T-cell (primary cell): ENCODE measurements around the gene MCTP1. TPM values are rescaled to one million over a fixed set of nuclear protein-coding genes. Genes with fewer than 3 reads are reported as not detected.

Experiments
- ATAC-seq, 4 experiments: fragments of 200-7000 bp in 3 of 4; fragments of 150-1000 bp in 1 of 4; cut with Tn5 transposase; replicated peaks in 1 of 4; 1 replicate in 3 of 4; 2 replicates in 1 of 4; pipeline ENCODE4 v1.10.0; 2021; ENCODE audit warnings: moderate library complexity in 3 of 4, mild to moderate bottlenecking in 2 of 4, moderate number of reproducible peaks in 1 of 4
- CTCF ChIA-PET, 2 donors: fragments of 300-600 bp; sonication (Branson Sonifier 250); formaldehyde crosslinking; loops; one replicate each; lab custom pipeline; 2022; ENCODE audit warnings: antibody characterized with exemption in 2 of 2; lab: Charles Lee
- POLR2A ChIA-PET, 2 donors: fragments of 300-600 bp; sonication (Branson Sonifier 250); formaldehyde crosslinking; loops; one replicate each; lab custom pipeline; 2022; ENCODE audit warnings: antibody characterized with exemption in 2 of 2; lab: Charles Lee
- DNase-seq, 35 experiments: peaks; one replicate each; pipeline versions ENCODE4 v3.0.0 to v3.0.0-alpha.2; 2013 to 2023
- H3K27ac ChIP-seq: one replicate; pipeline ENCODE4 v1.5.1; 2013; ENCODE audit warnings: low read length
- H3K27me3 ChIP-seq, 2 experiments: replicated peaks in 1 of 2; 1 replicate in 1 of 2; 2 replicates in 1 of 2; pipeline versions ENCODE4 v1.6.1 to v1.7.0; 2013; ENCODE audit warnings: low read length in 1 of 2, mixed read lengths in 1 of 2; ENCODE audit not compliant: control insufficient read depth in 2 of 2, insufficient read depth in 2 of 2; ENCODE audit errors: extremely low read depth in 1 of 2
- H3K36me3 ChIP-seq, 2 donors: 1 replicate in 1 of 2; 2 replicates in 1 of 2; pipeline versions ENCODE4 v1.6.1 to v1.7.0; 2013; ENCODE audit warnings: low read length in 1 of 2; ENCODE audit not compliant: control insufficient read depth in 2 of 2, insufficient read depth in 1 of 2; ENCODE audit errors: extremely low read depth in 1 of 2
- H3K4me1 ChIP-seq, 2 experiments: 1 replicate in 1 of 2; 2 replicates in 1 of 2; pipeline versions ENCODE4 v1.6.1 to v1.7.0; 2013; ENCODE audit warnings: low read length in 2 of 2, mixed read lengths in 1 of 2; ENCODE audit not compliant: insufficient read depth in 2 of 2, control insufficient read depth in 1 of 2; ENCODE audit errors: extremely low read depth in 1 of 2
- H3K4me3 ChIP-seq, 2 donors: 1 replicate in 1 of 2; 2 replicates in 1 of 2; pipeline versions ENCODE4 v1.5.1 to v1.7.0; 2013; ENCODE audit warnings: mild to moderate bottlenecking in 2 of 2, low read length in 1 of 2, moderate library complexity in 1 of 2; ENCODE audit not compliant: control insufficient read depth in 1 of 2; ENCODE audit errors: extremely low read depth in 1 of 2
- H3K9me3 ChIP-seq: 2 replicates; pipeline ENCODE4 v1.7.0; 2013
- H3K27ac Mint-ChIP-seq, 2 donors: one replicate each; pipeline ENCODE4 v1.8.0; 2020 to 2021; ENCODE audit warnings: mild to moderate bottlenecking in 2 of 2, mixed read lengths in 2 of 2
- H3K27me3 Mint-ChIP-seq, 2 donors: one replicate each; pipeline ENCODE4 v1.8.0; 2021 to 2022; ENCODE audit warnings: mixed read lengths in 2 of 2
- H3K36me3 Mint-ChIP-seq: one replicate; pipeline ENCODE4 v1.8.0; 2021; ENCODE audit warnings: mixed read lengths
- H3K4me1 Mint-ChIP-seq, 3 donors: one replicate each; pipeline ENCODE4 v1.8.0; 2020 to 2022; ENCODE audit warnings: mixed read lengths in 3 of 3, mild to moderate bottlenecking in 1 of 3
- H3K4me3 Mint-ChIP-seq, 3 donors: one replicate each; pipeline ENCODE4 v1.8.0; 2020 to 2022; ENCODE audit warnings: mild to moderate bottlenecking in 3 of 3, mixed read lengths in 3 of 3, moderate library complexity in 3 of 3
- H3K9me3 Mint-ChIP-seq, 3 donors: one replicate each; pipeline ENCODE4 v1.8.0; 2020 to 2022; ENCODE audit warnings: mixed read lengths in 3 of 3
- WGBS: methylation state at CpG from one replicate; pipeline ENCODE4 v1.1.5; 2013; ENCODE audit warnings: missing lambda C conversion rate; ENCODE audit not compliant: insufficient coverage; 5-methylcytosine and 5-hydroxymethylcytosine counted together
- total RNA-seq, 35 experiments: library from RNA in 6 of 35; stranded (reverse) in 6 of 35; fragments of 120-200 nt in 1 of 35; gene quantifications; one replicate each; pipeline versions ENCODE4 v1.2.1 to v1.2.4 and lab custom pipeline; 2013 to 2026

MCTP1 gene
- total RNA-seq, 5 donors from 2014 or later (not counting 1 experiment from before 2014, with no cell fraction given) = 0.21 to 2.9 (median 1.7) TPM; not detected in 1

DNA sequence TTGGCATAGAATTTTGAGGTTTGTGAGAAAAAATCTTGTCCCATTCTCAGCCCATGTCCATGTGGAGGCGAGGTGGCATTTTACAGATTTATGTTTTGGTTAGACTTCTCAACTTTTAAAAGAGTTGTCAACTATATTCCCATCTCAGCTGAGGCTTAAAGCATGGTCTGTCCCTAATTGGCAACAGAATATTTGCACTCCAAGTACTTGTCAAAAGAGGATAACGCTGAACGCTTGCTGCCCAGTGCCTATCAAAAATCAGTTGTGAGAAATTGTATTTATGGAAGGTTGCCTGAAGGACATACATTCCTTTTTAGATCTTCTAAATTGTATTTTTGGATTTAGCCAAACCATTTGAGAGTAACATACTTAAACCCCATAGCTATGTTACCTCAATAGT lies 464.4 kb downstream of the MCTP1 start:
- no peaks in the 10 kb centered on the region for H3K27me3 ChIP-seq
- H3K9me3 Mint-ChIP-seq = no peaks in the 10 kb centered on the region
- H3K4me3 ChIP-seq = no peak overlapping the region
- ATAC-seq (no peak), DNase-seq (no peak)
- POLR2A ChIA-PET = no interaction called here
- no peaks in the 10 kb centered on the region for H3K36me3 Mint-ChIP-seq
- no peaks in the 10 kb centered on the region for H3K36me3 ChIP-seq
- H3K4me1 Mint-ChIP-seq = no peaks in the 10 kb centered on the region
- H3K27ac Mint-ChIP-seq = no peak overlapping the region
- H3K27ac ChIP-seq = no peak overlapping the region
- no peaks in the 10 kb centered on the region for H3K9me3 ChIP-seq
- CTCF ChIA-PET = no interaction called here
- no peak overlapping the region for H3K4me3 Mint-ChIP-seq
- no CpG with 5 or more reads among the region's 3 CpGs for WGBS
- no peaks in the 10 kb centered on the region for H3K4me1 ChIP-seq
- H3K27me3 Mint-ChIP-seq = peaks cover 0 to 5% of the 10 kb centered on the region in 2 donors

DNA sequence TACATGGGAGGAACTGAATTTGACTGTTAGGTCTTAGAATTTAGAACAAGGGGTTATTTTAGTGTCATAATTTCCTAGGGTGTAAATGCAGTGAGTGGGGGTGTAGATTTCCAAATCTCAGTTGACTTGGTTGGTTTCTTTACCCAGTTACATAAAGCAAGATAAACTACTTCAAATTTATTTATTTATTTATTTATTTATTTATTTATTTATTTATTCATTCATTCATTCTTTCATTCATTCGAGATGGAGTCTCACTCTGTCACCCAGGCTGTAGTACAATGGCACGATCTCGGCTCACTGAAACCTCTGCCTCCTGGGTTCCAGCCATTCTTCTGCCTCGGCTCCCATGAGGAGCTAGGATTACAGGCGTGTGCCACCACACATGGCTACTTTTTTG lies 466.0 kb downstream of the MCTP1 start:
- H3K9me3 Mint-ChIP-seq = no peaks in the 10 kb centered on the region
- ChIA-PET CTCF (no interaction called here), POLR2A (no interaction called here)
- H3K4me1 ChIP-seq = no peaks in the 10 kb centered on the region
- H3K27ac Mint-ChIP-seq = no peak overlapping the region
- no peak overlapping the region for H3K4me3 Mint-ChIP-seq
- ATAC-seq = no peak
- no peaks in the 10 kb centered on the region for H3K36me3 ChIP-seq
- WGBS = 75% methylated on average over 4 of the region's 5 CpGs
- no peak overlapping the region for H3K4me3 ChIP-seq
- no peak overlapping the region for H3K27ac ChIP-seq
- H3K9me3 ChIP-seq = no peaks in the 10 kb centered on the region
- H3K27me3 Mint-ChIP-seq = no peaks in the 10 kb centered on the region
- no peak for DNase-seq
- no peaks in the 10 kb centered on the region for H3K27me3 ChIP-seq
- no peaks in the 10 kb centered on the region for H3K36me3 Mint-ChIP-seq
- H3K4me1 Mint-ChIP-seq = no peaks in the 10 kb centered on the region

DNA sequence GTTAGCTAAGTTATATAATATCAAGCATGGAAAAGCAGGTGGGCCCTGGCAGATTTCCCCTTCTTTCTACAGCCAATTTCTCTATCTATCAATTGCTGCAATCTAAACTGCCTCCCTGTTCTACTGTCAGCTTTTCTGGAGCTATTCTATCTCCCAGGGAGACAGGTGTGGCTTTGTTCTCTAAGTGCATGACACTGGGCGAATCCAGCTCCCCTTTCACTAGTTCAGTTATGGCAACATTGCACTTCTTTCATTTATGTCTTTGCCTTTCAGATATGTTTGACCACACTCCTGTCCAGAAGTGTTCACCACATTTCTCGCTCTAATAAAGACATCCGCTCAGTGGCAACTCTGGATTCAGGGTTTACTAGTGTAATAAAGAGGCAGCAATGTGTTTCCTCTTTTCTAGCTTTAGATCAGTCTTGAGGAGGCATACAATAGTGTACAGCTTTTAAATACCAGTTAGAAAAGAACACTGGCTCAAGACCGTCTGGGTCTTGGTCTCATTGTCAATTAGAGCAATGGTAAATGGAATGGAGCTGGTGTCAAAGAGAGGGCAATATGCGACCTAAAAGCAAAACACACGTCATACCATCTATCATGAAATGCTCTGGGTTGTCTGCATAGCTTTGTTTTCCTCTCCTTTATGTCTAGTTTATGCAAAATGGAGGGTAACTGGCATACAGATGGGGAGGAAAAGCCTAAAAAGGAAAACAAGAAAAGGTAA lies 469.4 kb downstream of the MCTP1 start:
- no peak overlapping the region for H3K27ac Mint-ChIP-seq

DNA sequence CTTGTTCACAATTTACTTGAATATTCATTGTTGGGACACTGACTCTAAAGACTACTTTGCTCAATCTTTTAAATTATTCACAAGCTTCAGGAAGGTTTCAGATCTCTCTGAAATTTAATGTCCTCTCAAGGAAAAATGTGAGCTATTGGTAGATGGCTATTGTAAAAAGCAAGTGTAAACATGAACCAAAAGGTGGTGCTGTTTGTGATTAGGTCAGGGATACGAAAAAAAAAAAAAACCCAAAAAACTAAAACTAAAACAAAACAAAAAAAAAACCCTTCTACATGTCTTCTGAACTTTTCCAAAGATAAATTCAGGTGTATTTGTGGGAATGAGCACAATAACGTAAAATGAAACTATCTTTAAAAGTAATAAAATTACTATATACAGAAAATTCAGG lies 472.7 kb downstream of the MCTP1 start:
- no peak for ATAC-seq
- CTCF ChIA-PET = interaction anchor here in 1 of 2 donors (1.2 kb wide), 1 partner anchor 14 kb away, joined by 4 read pairs; no protein-coding TSS in a partner anchor
- DNase-seq = no peak
- Histone ChIP-seq H3K36me3 (no peaks in the 10 kb centered on the region), H3K27me3 (no peaks in the 10 kb centered on the region), H3K9me3 (no peaks in the 10 kb centered on the region), H3K4me3 (no peak overlapping the region), H3K27ac (no peak overlapping the region), H3K4me1 (no peaks in the 10 kb centered on the region)
- H3K27ac Mint-ChIP-seq = no peak overlapping the region
- no CpG with 5 or more reads among the region's 2 CpGs for WGBS
- no peaks in the 10 kb centered on the region for H3K4me1 Mint-ChIP-seq
- no peak overlapping the region for H3K4me3 Mint-ChIP-seq
- no peaks in the 10 kb centered on the region for H3K9me3 Mint-ChIP-seq
- H3K27me3 Mint-ChIP-seq = no peaks in the 10 kb centered on the region
- no peaks in the 10 kb centered on the region for H3K36me3 Mint-ChIP-seq
- POLR2A ChIA-PET = interaction anchor here in 1 of 2 donors (0.6 kb wide), 1 partner anchor 127 kb away, joined by 8 read pairs; no protein-coding TSS in a partner anchor

More for the DNA sequence above, 469.4 kb downstream of the MCTP1 start:
- CTCF ChIA-PET = interaction anchor here (0.6 to 0.7 kb wide), 2 partner anchors 17 to 1420 kb away, joined by 3 to 4 read pairs; no protein-coding TSS in a partner anchor
- Mint-ChIP-seq H3K9me3 (no peaks in the 10 kb centered on the region), H3K36me3 (no peaks in the 10 kb centered on the region), H3K4me1 (no peaks in the 10 kb centered on the region), H3K4me3 (no peak overlapping the region), H3K27me3 (no peaks in the 10 kb centered on the region)
- Histone ChIP-seq H3K4me1 (no peaks in the 10 kb centered on the region), H3K4me3 (no peak overlapping the region), H3K27me3 (no peaks in the 10 kb centered on the region), H3K36me3 (no peaks in the 10 kb centered on the region), H3K27ac (no peak overlapping the region), H3K9me3 (no peaks in the 10 kb centered on the region)
- WGBS = no CpG with 5 or more reads among the region's 6 CpGs
- POLR2A ChIA-PET = no interaction called here
- ATAC-seq (no peak), DNase-seq (no peak)

DNA sequence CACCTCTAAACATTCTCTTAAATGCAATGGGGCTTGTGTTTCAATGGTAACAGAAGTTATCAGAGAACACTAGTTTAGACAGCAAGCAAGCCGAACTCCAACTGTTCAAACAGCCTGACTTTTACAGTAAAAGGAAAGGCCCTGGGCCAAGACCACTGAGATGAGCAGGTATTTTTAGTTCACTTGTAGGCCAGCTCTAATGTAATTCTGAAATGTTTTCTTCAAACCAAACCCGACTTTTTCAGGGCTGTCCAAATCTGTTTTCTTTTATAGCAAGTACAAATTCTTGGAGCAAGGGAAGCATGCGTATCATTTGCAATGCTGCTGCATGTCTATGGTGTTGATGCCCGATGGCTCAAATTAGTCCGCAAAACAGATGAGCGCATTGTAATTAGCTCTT lies 473.6 kb downstream of the MCTP1 start:
- Mint-ChIP-seq H3K36me3 (no peaks in the 10 kb centered on the region), H3K27ac (no peak overlapping the region), H3K4me1 (no peaks in the 10 kb centered on the region), H3K9me3 (no peaks in the 10 kb centered on the region), H3K4me3 (no peak overlapping the region), H3K27me3 (no peaks in the 10 kb centered on the region)
- CTCF ChIA-PET = interaction anchor here in 1 of 2 donors (1.2 kb wide), 1 partner anchor 13 kb away, joined by 4 read pairs; no protein-coding TSS in a partner anchor
- ATAC-seq = no peak
- Histone ChIP-seq H3K27ac (no peak overlapping the region), H3K27me3 (no peaks in the 10 kb centered on the region), H3K4me1 (no peaks in the 10 kb centered on the region), H3K4me3 (no peak overlapping the region), H3K9me3 (no peaks in the 10 kb centered on the region), H3K36me3 (no peaks in the 10 kb centered on the region)
- DNase-seq = no peak
- 92% methylated on average over 2 of the region's 6 CpGs for WGBS
- POLR2A ChIA-PET = no interaction called here

DNA sequence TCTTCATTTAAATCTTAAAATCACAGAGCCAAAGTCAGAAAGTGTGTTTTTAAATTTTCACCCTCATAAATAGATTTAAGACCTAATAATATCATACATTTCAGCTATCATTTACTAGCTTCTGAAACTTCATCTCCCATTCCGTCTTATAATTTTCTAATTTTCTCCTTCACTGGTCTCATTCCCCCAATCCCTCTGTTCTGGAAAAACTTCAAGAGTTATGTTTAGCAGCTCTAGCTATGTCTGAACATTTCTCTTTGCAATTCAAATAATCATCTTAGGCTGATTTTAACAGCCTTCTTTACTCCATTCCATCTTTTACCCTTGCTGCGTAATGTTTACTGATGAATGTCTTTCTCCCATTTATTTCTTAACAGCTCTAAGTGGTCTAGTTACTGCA lies 474.0 kb downstream of the MCTP1 start:
- H3K27ac ChIP-seq = no peak overlapping the region
- Mint-ChIP-seq H3K4me3 (no peak overlapping the region), H3K4me1 (no peaks in the 10 kb centered on the region), H3K27ac (no peak overlapping the region), H3K9me3 (no peaks in the 10 kb centered on the region), H3K27me3 (no peaks in the 10 kb centered on the region), H3K36me3 (no peaks in the 10 kb centered on the region)
- ATAC-seq (no peak), DNase-seq (no peak)
- H3K4me3 ChIP-seq = no peak overlapping the region
- H3K27me3 ChIP-seq = no peaks in the 10 kb centered on the region
- no peaks in the 10 kb centered on the region for H3K36me3 ChIP-seq
- ChIA-PET POLR2A (no interaction called here), CTCF (interaction anchor here in 1 of 2 donors (0.5 kb wide), 1 partner anchor 1229 kb away, joined by 10 read pairs; no protein-coding TSS in a partner anchor)
- H3K4me1 ChIP-seq = no peaks in the 10 kb centered on the region
- WGBS = 95% methylated on average over 2 of the region's 2 CpGs
- no peaks in the 10 kb centered on the region for H3K9me3 ChIP-seq
